GM10847 (cell line): ENCODE results near the gene CLK3.

Experiments
- POLR2A ChIP-seq: IDR thresholded peaks from 2 replicates; pipeline ENCODE4 v1.6.1; 2011; ENCODE audit not compliant: insufficient read length; ENCODE audit errors: extremely low read depth

CLK3 gene

GRCh38 chr15:74626752-74627692 is 11.4 kb downstream of the CLK3 start:
- no peak for TF ChIP-seq POLR2A

- TF ChIP-seq POLR2A: no peak
Observed at GRCh38 chr15:74627766-74628165, 12.1 kb downstream of the CLK3 start.

- TF ChIP-seq POLR2A: no peak
Observed at GRCh38 chr15:74628199-74628598, 12.6 kb downstream of the CLK3 start.

DNA sequence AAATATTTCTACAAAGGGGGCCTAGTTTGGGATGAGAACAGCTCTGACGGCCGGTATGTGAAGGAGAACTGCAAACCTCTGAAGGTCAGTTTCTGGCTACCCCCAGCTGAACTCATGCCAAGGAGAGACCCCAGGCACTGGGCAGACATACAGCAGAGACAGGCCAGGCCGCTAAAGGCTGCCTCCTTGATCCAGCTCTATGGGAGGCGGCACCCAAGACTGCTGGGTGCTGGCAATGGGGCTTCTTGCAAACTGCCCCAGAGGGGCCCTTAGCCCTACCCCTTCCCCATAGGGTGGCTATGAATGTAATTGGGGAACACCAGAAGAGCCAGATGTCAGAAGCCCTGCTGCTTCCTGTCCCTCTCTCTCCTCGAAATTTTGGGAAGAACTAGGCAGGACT is 13.3 kb downstream of the CLK3 start:
- no peak for TF ChIP-seq POLR2A

- TF ChIP-seq POLR2A: no peak
Observed at GRCh38 chr15:74630284-74631086, 14.8 kb downstream of the CLK3 start.

GRCh38 chr15:74631087-74631385 is 15.4 kb downstream of the CLK3 start:
- TF ChIP-seq POLR2A: no peak

- no peak for TF ChIP-seq POLR2A
Observed at GRCh38 chr15:74631408-74631807, 15.8 kb downstream of the CLK3 start.

GRCh38 chr15:74631935-74632560 is 16.4 kb downstream of the CLK3 start:
- TF ChIP-seq POLR2A: no peak

DNA sequence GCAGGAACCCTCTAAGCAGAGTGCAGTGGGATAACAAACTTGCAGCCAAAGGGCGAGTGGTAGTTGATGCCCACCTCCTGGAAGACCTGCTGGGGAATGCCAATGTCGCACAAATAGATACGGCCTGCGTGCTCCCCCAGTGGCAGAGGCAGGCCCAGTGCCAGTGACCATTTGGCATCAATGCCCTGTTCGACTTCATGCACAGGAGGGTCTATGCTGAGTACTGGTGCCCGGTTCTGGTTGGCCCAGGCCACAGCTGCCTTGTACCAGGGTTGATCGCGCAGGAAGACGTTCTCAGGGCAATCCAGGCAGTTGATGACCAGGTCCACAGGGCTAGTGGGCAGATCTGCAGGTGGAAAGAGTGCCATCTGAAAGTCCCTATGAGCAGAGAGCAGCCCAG is 17.0 kb downstream of the CLK3 start:
- TF ChIP-seq POLR2A: no peak

DNA sequence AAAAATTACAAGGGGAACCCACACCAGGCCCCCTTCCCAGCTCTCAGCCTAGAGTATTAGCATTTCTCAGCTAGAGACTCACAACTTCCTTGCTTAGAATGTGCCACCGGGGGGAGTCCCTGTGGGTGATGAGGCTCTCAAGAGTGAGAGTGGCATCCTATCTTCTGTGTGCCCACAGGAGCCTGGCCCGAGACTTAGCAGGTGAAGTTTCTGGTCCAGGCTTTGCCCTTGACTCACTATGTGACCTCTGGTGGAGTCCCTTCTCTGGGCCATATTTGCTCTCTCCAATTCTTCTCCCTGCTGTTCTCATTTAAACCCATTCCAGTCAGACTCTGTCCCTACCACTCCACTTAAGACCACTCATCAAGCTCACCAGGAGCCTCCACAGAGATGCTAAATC is 18.1 kb downstream of the CLK3 start:
- TF ChIP-seq POLR2A: no peak

GRCh38 chr15:74635228-74635627 is 19.6 kb downstream of the CLK3 start:
- TF ChIP-seq POLR2A: no peak

DNA sequence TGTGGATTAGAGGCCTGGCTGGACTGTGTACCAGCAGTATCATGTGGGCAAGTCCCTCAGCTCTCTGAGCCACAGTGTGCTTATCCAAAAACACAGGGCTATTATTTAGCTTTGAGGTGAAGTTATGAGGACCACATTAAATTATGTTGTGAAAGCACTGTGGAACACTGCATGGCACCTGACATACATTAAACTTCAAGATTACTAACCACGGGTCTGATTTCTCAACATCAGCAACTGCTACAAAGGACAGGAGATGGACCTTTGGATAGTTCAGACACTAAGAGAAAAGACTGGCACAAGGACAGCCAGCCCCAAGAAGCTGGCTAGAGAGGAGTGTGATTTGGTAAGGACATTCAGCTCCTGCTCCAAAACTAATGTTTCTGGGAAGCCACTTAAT is 21.3 kb downstream of the CLK3 start:
- no peak for TF ChIP-seq POLR2A

- TF ChIP-seq POLR2A: no peak
Observed at GRCh38 chr15:74641151-74641550, 25.5 kb downstream of the CLK3 start.

- TF ChIP-seq POLR2A: no peak
Observed at GRCh38 chr15:74642348-74642733, 26.7 kb downstream of the CLK3 start.

DNA sequence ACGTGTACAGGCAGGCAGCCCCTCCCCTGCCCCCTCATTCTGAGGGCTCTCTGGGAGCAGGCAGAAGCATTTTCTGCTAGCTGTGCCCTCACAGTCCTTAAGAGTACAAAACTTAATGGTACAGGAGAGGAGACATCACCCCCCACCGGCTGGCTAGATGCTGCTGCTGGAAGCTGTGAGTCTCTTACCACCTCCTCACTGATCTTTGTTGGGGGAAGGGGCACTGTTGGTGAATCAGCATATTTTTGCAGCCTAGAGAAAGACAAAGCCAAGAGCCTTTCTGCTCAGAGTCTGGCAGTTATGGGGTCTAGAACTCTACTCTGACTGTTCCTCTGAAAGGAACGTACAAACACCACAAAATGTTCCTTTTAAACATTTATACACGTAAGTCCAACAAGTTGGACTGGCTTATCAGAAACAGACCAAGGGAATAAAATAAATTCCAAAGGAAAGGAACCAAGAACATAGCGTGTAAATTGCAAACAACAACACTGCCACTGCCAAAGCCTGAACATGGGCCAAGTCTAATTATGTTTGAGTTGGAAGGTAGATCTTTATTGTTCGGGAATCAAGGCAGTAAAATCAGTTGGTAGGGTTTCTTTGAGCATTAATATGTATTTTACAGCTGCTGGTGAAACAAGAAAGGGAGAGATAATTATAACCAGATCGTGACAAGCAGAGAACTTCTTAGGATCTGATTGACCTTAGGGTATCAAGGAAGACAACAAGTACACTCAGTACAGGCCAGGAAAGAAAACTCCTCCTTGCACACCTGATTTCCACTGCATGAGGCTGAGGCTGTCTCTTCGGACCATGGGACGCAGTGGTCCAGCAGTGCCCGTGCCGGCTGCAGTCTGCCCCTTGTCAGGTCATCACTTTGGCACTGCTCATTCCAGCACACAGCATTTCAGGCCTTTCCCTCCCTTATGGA is 27.4 kb downstream of the CLK3 start:
- no peak for TF ChIP-seq POLR2A
